Mucosa of gallbladder (tissue), 1 donor: ENCODE data around the gene GALNT7. TPM values are rescaled to one million over a fixed set of nuclear protein-coding genes. Genes with fewer than 3 reads are reported as not detected.

Experiments
- DNase-seq: peaks from one replicate; pipeline ENCODE4 v3.0.0-alpha.2; 2020; ENCODE audit warnings: low spot score
- total RNA-seq: library from RNA; stranded (reverse); gene quantifications from one replicate; pipeline ENCODE4 v1.2.1, GENCODE V29; 2021
- donor health status: DM: no; HTN: no; CAD: no.

Gene GALNT7
- total RNA-seq, 1 donor from 2014 or later, result 45.3 TPM

- DNase-seq, result peak; percentile 20
These were observed 96.1 kb downstream of the GALNT7 start for GRCh38 chr4:173264684-173265185.

- DNase-seq, result no peak
These were observed 97.1 kb downstream of the GALNT7 start for GRCh38 chr4:173265751-173266150.

- no peak for DNase-seq
These were observed 99.1 kb downstream of the GALNT7 start for GRCh38 chr4:173267711-173268110.

DNA sequence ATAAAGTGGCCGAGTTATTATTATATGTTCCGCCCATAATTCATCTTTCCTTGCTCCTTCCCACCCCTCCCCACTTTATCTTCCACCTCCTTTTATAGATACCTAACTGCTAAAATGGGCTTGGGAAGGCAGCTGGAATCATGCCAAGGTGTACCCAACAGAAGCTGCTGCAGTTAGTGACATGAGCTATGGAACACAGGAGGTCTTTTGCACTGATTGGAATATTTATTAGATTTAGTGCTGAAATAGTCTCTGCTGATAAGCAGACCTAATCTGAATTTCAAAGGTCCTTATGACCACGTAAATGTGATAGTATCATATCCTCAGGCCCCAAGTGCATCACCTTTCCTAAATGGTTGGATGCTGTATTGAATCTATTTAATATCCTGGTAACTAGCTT, 100.7 kb downstream of the GALNT7 start:
- no peak for DNase-seq

DNA sequence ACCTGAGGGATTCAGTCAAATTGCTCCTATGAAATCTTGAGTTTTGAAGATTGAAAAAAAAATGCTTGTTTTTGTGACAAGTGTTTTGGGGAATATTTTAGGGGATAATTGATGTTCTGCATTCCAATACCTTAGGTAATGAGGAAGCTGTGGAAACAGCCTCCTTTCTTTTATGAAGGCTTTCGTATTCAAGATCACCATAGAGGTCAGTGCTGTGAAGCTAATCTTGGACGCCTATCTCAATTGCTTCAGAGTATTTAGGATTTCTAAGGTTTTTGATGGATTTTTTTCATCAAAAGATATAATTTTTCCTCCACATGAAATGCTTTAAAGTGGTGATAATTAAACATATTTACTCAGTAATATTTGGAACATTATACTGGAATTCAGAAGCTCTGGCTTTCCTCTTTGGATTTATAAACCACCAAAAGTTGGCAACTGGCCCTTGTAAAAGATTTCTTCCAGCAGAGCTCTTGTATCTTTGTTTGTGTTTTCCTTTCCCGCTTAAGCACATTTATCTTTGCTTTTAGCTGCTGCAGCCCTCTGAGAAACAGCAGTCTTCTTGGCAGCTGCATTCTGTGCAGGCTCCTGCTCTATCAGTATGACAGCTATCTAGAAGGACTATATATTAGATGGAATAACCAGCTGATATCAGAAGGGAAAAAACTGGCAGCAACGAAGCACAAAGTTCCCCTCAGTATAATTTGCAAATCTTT, 101.9 kb downstream of the GALNT7 start:
- DNase-seq, result no peak

DNA sequence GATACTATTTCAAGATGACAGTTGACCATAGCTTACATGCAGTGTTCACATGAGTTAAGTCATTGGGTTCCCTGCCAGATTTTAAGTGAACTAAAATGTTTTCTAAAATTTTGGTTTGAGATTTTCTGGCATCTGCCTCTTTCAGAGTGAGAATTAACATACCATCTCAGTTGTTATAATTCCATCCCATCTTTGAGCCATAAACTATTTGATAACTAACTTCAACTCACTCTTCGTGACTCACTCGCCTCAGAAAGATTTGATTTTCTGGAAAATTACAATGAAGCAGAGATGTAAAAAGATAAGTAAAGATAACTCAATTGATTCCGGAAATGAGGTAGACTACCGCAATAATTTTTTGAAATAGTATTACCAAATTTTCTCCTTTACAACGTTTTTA, 103.7 kb downstream of the GALNT7 start:
- DNase-seq, result no peak

DNA sequence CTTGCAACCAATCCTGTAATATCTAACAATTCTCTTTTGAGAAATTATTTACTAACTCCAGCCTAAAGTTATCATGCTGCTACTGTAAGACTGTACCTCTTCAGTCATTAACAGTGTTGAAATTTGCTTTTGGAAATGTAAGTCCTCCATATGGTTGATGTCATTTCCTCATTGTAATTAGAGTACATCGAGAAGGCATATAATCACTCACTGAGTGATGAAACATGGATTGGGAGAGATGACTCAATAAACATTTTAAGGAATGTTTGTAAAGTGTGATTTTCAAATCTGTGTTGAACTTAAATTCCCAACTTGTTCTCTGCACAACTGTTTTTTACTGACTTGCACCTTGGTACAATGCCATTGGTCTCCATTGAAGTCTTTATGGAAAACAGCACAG, 104.4 kb downstream of the GALNT7 start:
- DNase-seq, result no peak

DNA sequence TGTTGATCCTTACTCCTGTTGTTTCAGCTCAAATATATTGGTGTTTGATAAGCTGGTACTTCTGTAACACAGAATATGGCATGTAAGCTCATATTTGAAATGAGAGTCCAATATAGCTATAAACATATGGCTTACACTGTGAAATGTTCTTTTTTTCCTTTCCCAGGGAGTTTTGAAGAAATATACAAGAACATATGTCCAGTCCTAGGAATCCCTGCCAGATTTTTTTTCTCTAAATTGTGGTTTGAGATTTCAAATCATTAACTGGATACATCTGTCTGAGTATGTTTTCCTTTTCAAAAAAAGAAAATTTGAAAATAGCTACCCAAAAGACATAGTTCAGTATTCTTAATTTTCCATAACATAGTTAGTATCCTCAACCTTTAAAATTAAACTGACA, 105.3 kb downstream of the GALNT7 start:
- no peak for DNase-seq

GRCh38 chr4:173274744-173275143, 106.1 kb downstream of the GALNT7 start:
- no peak for DNase-seq

DNA sequence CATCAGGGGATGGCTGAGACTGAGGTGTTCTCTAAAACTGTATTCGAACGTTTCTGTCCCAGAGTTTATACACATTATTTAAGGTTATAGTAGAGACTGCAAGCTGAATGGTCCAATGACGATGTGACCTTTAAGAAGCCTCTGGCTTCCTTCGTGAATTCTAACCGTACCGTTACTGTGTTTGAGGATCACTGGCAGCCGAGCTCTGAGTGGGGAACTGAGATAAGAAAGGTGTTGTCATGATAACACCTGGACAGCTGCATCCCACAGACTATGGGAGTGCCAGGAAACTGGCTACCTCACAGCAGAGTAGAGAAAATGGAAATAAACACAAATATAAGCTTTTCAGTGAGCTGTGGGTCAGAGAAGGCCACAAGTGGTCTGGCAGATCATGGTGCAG, 106.5 kb downstream of the GALNT7 start:
- no peak for DNase-seq

- DNase-seq, result no peak
These were observed 108.7 kb downstream of the GALNT7 start for GRCh38 chr4:173277340-173277739.

GRCh38 chr4:173280998-173281397, 112.4 kb downstream of the GALNT7 start:
- DNase-seq, result no peak

- no peak for DNase-seq
These were observed 113.0 kb downstream of the GALNT7 start for GRCh38 chr4:173281406-173282255.

DNA sequence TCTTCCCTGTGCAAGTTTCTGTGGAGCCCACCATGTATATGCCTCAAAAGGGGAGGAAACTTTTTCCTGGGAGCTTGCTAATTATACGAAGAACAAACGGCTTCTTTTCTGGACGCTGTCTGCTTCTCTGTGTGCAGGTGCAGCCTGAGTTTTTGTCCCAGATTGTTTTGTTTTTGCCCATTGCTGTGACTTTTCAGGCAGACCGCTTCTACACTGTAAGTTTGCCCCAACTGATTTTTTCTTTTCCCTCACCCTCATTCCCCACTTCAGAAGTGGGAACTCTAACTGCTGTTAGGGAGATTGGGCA, 113.6 kb downstream of the GALNT7 start:
- no peak for DNase-seq

DNA sequence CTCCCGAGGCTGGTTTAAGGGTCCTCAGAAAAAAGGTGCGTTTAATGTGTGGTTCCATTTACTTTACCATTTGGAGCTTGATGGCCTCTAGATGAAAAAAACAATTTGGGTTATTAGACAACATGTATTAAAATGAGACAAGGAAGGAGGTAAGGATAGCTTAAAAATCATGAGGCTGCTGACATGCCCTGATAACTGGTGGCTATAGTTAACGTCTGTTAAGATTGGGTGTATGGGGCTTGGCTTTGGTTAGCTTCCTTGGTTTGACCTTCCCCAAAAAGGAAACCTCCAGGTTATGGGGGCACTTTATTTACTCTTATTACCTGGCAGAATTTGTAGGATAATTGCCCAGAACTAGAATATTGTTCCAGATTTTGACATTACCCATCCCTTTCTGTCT, 114.0 kb downstream of the GALNT7 start:
- DNase-seq, result no peak

DNA sequence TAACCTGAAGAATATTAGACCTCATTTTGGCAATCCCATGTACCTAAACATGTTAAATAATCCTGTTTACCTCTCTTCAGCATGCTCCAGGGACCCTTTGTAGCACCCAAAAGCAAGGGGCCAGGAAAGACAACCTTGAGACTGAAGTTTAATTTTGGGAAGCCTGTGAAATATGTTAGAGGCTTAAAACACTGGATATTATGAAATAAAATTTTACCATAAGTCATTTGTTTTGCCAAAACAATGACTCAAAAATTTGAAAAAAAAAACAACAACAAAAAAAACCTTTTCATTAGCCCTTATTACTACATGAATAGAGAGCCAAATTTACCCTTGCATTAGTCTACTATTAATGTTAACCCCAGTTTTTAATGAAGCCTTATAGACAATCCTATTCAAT, 115.9 kb downstream of the GALNT7 start:
- DNase-seq, result no peak

DNA sequence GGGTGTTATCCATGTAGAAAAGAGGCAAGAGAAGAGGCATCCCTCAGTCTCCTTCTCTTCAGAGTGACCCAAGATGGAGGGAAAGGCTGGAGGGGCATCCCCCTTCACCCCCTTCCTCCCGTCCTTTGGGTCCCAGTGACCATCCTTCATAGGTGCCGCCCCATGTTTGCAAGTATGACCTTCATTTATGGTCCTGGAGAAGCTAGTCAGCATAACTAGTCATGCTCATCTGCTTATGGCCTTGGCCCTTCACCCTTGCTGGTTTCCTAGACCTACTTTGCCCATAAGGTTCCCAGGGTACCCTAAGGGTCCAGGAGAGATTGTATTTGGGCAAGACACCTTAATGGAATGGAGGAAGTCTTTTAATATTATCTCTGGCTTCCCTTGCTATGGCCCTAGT, 118.9 kb downstream of the GALNT7 start:
- no peak for DNase-seq

DNA sequence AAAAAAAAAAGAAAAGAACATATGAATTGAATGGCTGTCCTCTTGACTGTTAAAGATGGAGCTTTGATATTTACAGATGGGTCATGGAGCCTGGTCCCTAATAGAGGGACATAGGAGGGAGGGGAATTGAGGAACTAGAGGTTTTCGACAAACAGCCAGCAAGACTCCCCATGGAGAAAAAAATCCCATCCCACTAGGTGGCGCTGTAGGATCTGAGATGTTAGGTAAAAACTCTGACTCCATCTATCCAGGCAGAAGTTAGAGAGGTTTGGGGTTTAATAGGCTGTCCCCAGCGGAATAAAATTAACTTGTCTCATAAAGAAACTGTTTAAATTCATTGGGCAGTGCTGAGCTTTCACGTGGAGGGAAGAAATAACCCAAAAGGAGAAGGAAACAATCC, 119.7 kb downstream of the GALNT7 start:
- peak; percentile 70 for DNase-seq

DNA sequence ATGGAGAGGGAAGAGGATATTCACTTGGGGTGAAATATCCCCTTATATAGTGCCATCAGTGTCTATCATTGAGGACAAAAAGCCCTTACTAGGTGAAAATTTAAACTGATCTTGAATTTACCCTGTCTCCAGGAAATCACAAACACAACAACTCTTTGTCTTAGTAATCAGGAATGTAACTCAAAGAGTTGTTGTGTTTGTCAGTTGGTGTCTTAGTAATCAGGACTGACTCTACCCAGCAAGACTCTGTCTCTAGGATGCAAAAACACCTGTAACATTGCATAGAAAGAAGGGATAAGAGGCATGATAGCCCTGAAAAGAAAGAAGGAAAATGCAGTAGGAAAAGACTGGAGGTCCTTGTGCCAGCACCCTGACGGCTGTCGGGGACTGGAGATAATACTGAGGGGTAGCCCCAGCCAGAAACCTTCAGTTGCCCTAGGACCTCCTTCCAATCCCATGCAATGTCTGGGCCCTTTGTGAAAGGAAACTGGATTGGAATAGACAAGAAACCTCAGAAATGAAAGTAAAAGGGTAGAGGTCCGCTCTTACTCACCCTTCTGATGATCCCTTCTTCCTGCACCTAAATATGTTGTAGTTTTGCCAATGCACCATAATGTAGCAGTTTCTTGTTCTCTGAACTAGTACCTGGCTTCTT, 120.2 kb downstream of the GALNT7 start:
- no peak for DNase-seq

DNA sequence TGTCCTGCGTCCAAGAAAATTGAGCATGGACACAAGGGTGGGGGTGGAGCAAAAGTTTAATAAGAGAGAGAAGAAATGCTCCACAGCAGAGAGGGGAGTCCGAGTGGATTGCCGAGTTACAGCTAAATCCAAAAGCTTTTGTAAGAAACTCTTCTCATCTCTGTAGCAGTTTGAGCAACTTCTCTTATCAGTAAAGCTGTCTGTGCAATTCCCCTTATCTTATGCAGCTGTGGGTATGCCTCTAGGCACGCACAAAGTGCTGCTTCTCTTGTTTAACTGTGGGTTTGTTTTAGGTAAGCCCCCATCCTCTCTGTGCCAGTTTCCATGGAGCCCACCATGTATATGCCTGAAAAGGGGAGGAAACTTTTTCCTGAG, 120.7 kb downstream of the GALNT7 start:
- DNase-seq, result no peak

DNA sequence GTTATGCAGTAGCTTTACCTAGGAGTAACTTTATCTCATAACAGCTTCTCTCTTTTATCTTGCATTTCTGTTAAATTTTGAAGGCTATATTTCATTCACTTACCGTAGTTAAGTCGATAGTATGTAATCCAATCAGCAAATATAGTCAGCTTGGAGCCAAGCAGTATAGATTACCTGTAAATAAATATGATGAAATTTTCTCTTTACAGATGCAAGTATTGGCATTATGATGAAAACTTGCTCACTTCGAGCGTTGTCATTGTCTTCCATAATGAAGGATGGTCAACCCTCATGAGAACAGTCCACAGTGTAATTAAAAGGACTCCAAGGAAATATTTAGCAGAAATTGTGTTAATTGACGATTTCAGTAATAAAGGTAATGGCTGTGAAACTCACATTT, 123.3 kb downstream of the GALNT7 start:
- no peak for DNase-seq

GRCh38 chr4:173293663-173294062, 125.1 kb downstream of the GALNT7 start:
- DNase-seq, result no peak

GRCh38 chr4:173294444-173294843, 125.8 kb downstream of the GALNT7 start:
- DNase-seq, result no peak
